HEK293 (cell line): ENCODE data around the gene FKBP14.
"Not testable (repeated sequence)": the region's sequence is repeated elsewhere in the genome, so short reads cannot be mapped to it uniquely, and the experiment has no call there.

Experiments used
- CTCF ChIA-PET: fragments of 350-600 bp; formaldehyde crosslinking; extraction: SDS; loops from one replicate; lab custom pipeline; 2021; ENCODE audit warnings: antibody characterized with exemption; lab: Yijun Ruan, JAX
- POLR2A ChIA-PET: fragments of 300-600 bp; formaldehyde crosslinking; extraction: SDS; loops from one replicate; lab custom pipeline; 2020; ENCODE audit warnings: antibody characterized with exemption, inconsistent platforms; lab: Yijun Ruan, JAX
- H3K27ac ChIP-seq: fragments of 200-500 bp; sonication (Bioruptor generic); 2 replicates; pipeline ENCODE4 v1.5.1; 2014; ENCODE audit warnings: low read depth, low read length, control low read depth, inconsistent platforms; ENCODE audit errors: extremely low read depth
- H3K36me3 ChIP-seq, 2 experiments: fragments of 200-500 bp in 1 of 2; sonication (Bioruptor generic) in 1 of 2; 1 replicate in 1 of 2; 2 replicates in 1 of 2; pipeline ENCODE4 v1.5.1; 2014 to 2017; ENCODE audit warnings: inconsistent platforms in 2 of 2, low read length in 2 of 2; ENCODE audit not compliant: control insufficient read depth in 2 of 2, insufficient read depth in 1 of 2
- H3K4me1 ChIP-seq: fragments of 200-500 bp; sonication (Bioruptor generic); 2 replicates; pipeline ENCODE4 v1.5.1; 2014; ENCODE audit warnings: mild to moderate bottlenecking, low read length, inconsistent platforms; ENCODE audit not compliant: control insufficient read depth, insufficient read depth
- H3K4me3 ChIP-seq: 2 replicates; pipeline ENCODE4 v1.5.1; 2011; ENCODE audit warnings: low read depth, mild to moderate bottlenecking, control low read depth, low read length, moderate library complexity
- H3K9me3 ChIP-seq: fragments of 200-500 bp; sonication (Bioruptor generic); 2 replicates; pipeline ENCODE4 v1.5.1; 2014; ENCODE audit warnings: low read depth, low read length, inconsistent platforms; ENCODE audit not compliant: control insufficient read depth, insufficient read depth
- HOXC10 ChIP-seq: sonication (generic); formaldehyde crosslinking; IDR thresholded peaks from 2 replicates; pipeline ENCODE4 v1.8.1; 2023; ENCODE audit warnings: mild to moderate bottlenecking, missing genetic modification reagents
- ZNF23 ChIP-seq: fragments of 450-650 bp; formaldehyde crosslinking; IDR thresholded peaks from 2 replicates; pipeline ENCODE4 v1.5.1; 2016; ENCODE audit warnings: missing biosample characterization, missing genetic modification characterization, borderline replicate concordance
- ZNF248 ChIP-seq: fragments of 450-650 bp; formaldehyde crosslinking; IDR thresholded peaks from 2 replicates; pipeline ENCODE4 v1.5.1; 2017; ENCODE audit warnings: missing biosample characterization, missing genetic modification characterization
- ZNF324 ChIP-seq: fragments of 450-650 bp; formaldehyde crosslinking; IDR thresholded peaks from 2 replicates; pipeline ENCODE4 v1.5.1; 2016; ENCODE audit warnings: missing biosample characterization, missing genetic modification characterization
- ZNF530 ChIP-seq: fragments of 450-650 bp; formaldehyde crosslinking; IDR thresholded peaks from 2 replicates; pipeline ENCODE4 v1.5.1; 2016; ENCODE audit warnings: low read depth, missing biosample characterization, missing genetic modification characterization
- ZNF560 ChIP-seq: fragments of 450-650 bp; formaldehyde crosslinking; IDR thresholded peaks from 2 replicates; pipeline ENCODE4 v1.5.1; 2017; ENCODE audit warnings: missing biosample characterization, missing genetic modification characterization, borderline replicate concordance
- ZNF561 ChIP-seq: fragments of 450-650 bp; IDR thresholded peaks from 2 replicates; pipeline ENCODE4 v1.5.1; 2018; ENCODE audit warnings: missing biosample characterization, missing genetic modification characterization, borderline replicate concordance
- ZNF610 ChIP-seq: fragments of 450-650 bp; formaldehyde crosslinking; IDR thresholded peaks from 2 replicates; pipeline ENCODE4 v1.5.1; 2016; ENCODE audit warnings: missing biosample characterization, missing genetic modification characterization, borderline replicate concordance
- ZNF701 ChIP-seq: fragments of 450-650 bp; formaldehyde crosslinking; IDR thresholded peaks from 2 replicates; pipeline ENCODE4 v1.5.1; 2016; ENCODE audit warnings: missing biosample characterization, missing genetic modification characterization
- TF ChIP-seq, protein P1 (sequence below): fragments of 450-650 bp; formaldehyde crosslinking; IDR thresholded peaks from 2 replicates; pipeline ENCODE4 v1.5.1; 2016; ENCODE audit warnings: missing biosample characterization, missing genetic modification characterization, borderline replicate concordance
- TF ChIP-seq, protein P2 (sequence below): fragments of 450-650 bp; formaldehyde crosslinking; IDR thresholded peaks from 2 replicates; pipeline ENCODE4 v1.5.1; 2016; ENCODE audit warnings: missing biosample characterization, missing genetic modification characterization
- TF ChIP-seq, protein P3 (sequence below): fragments of 450-650 bp; formaldehyde crosslinking; IDR thresholded peaks from 2 replicates; pipeline ENCODE4 v1.5.1; 2017; ENCODE audit warnings: missing biosample characterization, mild to moderate bottlenecking, missing genetic modification characterization, moderate library complexity
- TF ChIP-seq, protein P4 (sequence below): fragments of 450-650 bp; IDR thresholded peaks from 2 replicates; pipeline ENCODE4 v1.5.1; 2018; ENCODE audit warnings: missing biosample characterization, mild to moderate bottlenecking, missing genetic modification characterization
- TF ChIP-seq, protein P5 (sequence below): fragments of 450-650 bp; formaldehyde crosslinking; IDR thresholded peaks from 2 replicates; pipeline ENCODE4 v1.5.1; 2017; ENCODE audit warnings: missing biosample characterization, missing genetic modification characterization

The FKBP14 gene

DNA sequence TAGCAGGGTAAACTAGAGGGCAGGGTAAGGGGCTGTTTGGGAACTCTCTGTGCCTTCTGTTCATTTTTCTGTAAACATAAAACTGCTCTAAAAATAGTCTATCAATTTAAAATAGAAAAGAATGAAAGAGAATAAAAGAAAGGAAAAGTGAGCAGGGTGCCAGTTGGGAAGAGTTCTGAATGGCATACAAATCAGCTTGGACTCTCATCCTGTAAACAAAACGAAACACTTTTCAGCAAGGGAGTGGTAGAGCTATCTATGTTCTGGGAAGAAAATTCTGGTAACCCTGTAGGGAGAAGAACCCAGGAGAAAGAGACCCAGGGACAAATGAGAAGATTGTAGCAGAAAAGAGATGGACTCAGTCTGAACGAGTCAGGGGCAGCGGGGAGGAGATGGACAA lies 61.5 kb downstream of the FKBP14 start:
- Histone ChIP-seq H3K36me3 (peaks cover 22 to 34% of the 10 kb centered on the region in 2 experiments), H3K27ac (no peak overlapping the region), H3K4me1 (no peaks in the 10 kb centered on the region), H3K4me3 (no peak overlapping the region), H3K9me3 (no peaks in the 10 kb centered on the region)
- TF ChIP-seq, protein P1, sequence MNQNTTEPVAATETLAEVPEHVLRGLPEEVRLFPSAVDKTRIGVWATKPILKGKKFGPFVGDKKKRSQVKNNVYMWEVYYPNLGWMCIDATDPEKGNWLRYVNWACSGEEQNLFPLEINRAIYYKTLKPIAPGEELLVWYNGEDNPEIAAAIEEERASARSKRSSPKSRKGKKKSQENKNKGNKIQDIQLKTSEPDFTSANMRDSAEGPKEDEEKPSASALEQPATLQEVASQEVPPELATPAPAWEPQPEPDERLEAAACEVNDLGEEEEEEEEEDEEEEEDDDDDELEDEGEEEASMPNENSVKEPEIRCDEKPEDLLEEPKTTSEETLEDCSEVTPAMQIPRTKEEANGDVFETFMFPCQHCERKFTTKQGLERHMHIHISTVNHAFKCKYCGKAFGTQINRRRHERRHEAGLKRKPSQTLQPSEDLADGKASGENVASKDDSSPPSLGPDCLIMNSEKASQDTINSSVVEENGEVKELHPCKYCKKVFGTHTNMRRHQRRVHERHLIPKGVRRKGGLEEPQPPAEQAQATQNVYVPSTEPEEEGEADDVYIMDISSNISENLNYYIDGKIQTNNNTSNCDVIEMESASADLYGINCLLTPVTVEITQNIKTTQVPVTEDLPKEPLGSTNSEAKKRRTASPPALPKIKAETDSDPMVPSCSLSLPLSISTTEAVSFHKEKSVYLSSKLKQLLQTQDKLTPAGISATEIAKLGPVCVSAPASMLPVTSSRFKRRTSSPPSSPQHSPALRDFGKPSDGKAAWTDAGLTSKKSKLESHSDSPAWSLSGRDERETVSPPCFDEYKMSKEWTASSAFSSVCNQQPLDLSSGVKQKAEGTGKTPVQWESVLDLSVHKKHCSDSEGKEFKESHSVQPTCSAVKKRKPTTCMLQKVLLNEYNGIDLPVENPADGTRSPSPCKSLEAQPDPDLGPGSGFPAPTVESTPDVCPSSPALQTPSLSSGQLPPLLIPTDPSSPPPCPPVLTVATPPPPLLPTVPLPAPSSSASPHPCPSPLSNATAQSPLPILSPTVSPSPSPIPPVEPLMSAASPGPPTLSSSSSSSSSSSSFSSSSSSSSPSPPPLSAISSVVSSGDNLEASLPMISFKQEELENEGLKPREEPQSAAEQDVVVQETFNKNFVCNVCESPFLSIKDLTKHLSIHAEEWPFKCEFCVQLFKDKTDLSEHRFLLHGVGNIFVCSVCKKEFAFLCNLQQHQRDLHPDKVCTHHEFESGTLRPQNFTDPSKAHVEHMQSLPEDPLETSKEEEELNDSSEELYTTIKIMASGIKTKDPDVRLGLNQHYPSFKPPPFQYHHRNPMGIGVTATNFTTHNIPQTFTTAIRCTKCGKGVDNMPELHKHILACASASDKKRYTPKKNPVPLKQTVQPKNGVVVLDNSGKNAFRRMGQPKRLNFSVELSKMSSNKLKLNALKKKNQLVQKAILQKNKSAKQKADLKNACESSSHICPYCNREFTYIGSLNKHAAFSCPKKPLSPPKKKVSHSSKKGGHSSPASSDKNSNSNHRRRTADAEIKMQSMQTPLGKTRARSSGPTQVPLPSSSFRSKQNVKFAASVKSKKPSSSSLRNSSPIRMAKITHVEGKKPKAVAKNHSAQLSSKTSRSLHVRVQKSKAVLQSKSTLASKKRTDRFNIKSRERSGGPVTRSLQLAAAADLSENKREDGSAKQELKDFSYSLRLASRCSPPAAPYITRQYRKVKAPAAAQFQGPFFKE (tag by site-specific recombination): no peak
- TF ChIP-seq ZNF530 (tag by site-specific recombination) (no peak), ZNF701 (tag by site-specific recombination) (no peak), ZNF248 (tag by site-specific recombination) (no peak), ZNF610 (tag by site-specific recombination) (no peak), ZNF324 (tag by site-specific recombination) (no peak)
- POLR2A ChIA-PET: no interaction called here
- CTCF ChIA-PET: no interaction called here

DNA sequence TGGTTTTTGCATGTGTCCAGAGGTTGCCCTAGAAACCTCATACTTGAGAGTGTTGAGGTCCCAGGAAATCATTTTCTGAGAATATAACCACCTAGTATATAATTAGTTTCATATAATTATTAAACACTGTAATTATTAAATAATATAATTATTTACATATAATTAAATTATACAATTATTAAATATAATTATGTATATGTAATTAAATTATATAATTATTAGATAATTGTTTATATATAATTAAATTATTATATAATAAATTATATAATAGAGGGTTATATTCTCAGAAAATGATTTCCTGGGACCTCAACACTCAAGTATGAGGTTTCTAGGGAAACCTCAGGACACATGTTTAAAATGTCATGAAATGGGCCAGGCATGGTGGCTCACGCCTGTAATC lies 64.5 kb downstream of the FKBP14 start:
- Histone ChIP-seq H3K4me1 (no peaks in the 10 kb centered on the region), H3K36me3 (peaks cover 13 to 19% of the 10 kb centered on the region in 2 experiments; a peak in 2 of 3 replicates), H3K27ac (no peak overlapping the region), H3K9me3 (no peaks in the 10 kb centered on the region), H3K4me3 (no peak overlapping the region)
- POLR2A ChIA-PET: no interaction called here
- CTCF ChIA-PET: no interaction called here
- TF ChIP-seq, protein P2, sequence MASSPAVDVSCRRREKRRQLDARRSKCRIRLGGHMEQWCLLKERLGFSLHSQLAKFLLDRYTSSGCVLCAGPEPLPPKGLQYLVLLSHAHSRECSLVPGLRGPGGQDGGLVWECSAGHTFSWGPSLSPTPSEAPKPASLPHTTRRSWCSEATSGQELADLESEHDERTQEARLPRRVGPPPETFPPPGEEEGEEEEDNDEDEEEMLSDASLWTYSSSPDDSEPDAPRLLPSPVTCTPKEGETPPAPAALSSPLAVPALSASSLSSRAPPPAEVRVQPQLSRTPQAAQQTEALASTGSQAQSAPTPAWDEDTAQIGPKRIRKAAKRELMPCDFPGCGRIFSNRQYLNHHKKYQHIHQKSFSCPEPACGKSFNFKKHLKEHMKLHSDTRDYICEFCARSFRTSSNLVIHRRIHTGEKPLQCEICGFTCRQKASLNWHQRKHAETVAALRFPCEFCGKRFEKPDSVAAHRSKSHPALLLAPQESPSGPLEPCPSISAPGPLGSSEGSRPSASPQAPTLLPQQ (tag by site-specific recombination): no peak
- TF ChIP-seq ZNF561 (tag by site-specific recombination) (no peak), ZNF560 (tag by site-specific recombination) (no peak), HOXC10 (CRISPR knock-in tag) (no peak), ZNF23 (tag by site-specific recombination) (no peak)
- TF ChIP-seq, protein P3, sequence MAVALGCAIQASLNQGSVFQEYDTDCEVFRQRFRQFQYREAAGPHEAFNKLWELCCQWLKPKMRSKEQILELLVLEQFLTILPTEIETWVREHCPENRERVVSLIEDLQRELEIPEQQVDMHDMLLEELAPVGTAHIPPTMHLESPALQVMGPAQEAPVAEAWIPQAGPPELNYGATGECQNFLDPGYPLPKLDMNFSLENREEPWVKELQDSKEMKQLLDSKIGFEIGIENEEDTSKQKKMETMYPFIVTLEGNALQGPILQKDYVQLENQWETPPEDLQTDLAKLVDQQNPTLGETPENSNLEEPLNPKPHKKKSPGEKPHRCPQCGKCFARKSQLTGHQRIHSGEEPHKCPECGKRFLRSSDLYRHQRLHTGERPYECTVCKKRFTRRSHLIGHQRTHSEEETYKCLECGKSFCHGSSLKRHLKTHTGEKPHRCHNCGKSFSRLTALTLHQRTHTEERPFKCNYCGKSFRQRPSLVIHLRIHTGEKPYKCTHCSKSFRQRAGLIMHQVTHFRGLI: no peak
- TF ChIP-seq, protein P4, sequence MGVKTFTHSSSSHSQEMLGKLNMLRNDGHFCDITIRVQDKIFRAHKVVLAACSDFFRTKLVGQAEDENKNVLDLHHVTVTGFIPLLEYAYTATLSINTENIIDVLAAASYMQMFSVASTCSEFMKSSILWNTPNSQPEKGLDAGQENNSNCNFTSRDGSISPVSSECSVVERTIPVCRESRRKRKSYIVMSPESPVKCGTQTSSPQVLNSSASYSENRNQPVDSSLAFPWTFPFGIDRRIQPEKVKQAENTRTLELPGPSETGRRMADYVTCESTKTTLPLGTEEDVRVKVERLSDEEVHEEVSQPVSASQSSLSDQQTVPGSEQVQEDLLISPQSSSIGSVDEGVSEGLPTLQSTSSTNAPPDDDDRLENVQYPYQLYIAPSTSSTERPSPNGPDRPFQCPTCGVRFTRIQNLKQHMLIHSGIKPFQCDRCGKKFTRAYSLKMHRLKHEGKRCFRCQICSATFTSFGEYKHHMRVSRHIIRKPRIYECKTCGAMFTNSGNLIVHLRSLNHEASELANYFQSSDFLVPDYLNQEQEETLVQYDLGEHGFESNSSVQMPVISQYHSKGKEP (tag by site-specific recombination): no peak
- TF ChIP-seq, protein P5, sequence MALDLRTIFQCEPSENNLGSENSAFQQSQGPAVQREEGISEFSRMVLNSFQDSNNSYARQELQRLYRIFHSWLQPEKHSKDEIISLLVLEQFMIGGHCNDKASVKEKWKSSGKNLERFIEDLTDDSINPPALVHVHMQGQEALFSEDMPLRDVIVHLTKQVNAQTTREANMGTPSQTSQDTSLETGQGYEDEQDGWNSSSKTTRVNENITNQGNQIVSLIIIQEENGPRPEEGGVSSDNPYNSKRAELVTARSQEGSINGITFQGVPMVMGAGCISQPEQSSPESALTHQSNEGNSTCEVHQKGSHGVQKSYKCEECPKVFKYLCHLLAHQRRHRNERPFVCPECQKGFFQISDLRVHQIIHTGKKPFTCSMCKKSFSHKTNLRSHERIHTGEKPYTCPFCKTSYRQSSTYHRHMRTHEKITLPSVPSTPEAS (tag by site-specific recombination): no peak

DNA sequence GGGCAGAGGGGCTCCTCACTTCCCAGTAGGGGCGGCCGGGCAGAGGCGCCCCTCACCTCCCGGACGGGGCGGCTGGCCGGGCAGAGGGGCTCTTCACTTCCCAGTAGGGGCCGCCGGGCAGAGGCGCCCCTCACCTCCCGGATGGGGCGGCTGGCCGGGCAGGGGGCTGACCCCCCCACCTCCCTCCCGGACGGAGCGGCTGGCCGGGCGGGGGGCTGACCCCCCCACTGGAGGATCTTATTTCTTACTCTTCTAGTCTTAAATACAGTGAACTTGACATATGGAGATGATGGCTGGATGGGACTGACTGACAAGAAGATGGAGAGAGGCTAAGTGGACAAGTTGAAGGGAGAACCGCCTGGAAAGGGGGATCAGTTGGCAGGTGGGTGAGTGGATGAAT lies 64.9 kb downstream of the FKBP14 start:
- H3K27ac ChIP-seq, H3K9me3 ChIP-seq, CTCF ChIA-PET, H3K4me1 ChIP-seq, POLR2A ChIA-PET, H3K4me3 ChIP-seq: not testable (repeated sequence)
- peaks cover 11 to 19% of the 10 kb centered on the region in 2 experiments; a peak in 2 of 3 replicates for H3K36me3 ChIP-seq
